Stimulated activated CD4-positive, alpha-beta T cell treated with anti-CD3 and anti-CD28 coated beads, Interleukin-2, amount 100 ng/mL, for 24 hours (primary cell): ENCODE measurements around the gene CADM1.
A peak's percentile ranks its signal among the peaks of the same experiment; 100 is the strongest.

ENCODE experiments used
- DNase-seq, 2 donors: peaks; one replicate each; pipeline ENCODE4 v3.0.0-alpha.2; 2020

The CADM1 gene

DNA sequence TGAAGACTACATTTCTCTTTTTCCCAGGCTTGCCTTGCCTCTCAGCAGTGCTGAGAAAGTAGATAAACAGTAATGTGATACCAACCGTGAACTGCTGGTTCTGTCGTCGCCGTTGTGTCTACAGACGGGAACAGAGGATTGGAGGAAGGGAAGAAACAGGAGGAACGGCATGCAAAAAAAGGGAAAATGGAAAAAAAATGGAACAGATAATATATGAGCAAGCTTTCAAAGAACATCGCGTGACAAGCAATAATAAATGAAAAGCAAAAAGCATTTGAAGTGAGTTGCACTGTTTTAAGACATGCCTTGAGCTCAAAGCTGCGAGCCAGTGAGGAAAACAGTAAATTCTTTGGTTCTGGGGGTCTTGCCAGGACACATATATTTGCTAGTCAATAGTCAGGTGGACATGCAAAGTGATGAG, 305.9 kb downstream of the CADM1 start:
- no peak for DNase-seq

DNA sequence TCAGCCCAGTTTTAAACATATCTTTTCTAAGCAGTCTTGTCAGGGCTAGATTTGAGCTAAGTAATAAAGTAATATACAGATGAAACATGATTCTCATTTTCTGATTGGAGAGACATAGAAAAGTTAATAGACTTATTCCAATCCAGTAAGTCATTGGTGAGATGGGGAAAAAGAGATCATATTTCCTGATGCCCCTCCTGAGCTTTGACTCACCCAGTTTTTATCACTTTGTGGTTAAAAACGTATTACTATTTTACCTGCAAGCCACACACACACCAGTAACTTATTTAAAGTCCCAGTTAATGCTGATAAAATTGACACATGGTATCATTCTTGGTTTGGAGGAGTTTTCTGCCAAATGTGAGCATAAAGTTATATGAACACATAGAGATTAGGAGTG, 306.8 kb downstream of the CADM1 start:
- no peak for DNase-seq

DNA sequence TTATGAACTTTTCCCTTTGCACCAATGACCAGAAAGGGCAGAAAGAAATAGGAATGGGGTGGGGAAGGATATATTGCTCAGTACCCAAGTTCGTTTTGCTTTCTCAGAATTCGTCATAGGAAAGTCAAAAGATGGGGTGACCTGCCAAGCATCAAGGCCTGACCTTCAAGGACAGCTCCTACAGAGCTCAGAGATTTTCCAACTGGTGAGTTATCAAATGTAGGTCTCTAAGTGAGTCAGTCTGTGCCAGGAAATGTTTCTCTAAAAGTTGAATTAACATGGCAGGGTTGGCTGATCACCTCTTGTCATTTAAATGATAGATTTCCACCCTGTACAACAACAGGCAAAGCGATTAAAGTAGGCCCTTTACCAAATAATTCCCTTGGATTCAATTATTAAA, 307.2 kb downstream of the CADM1 start:
- DNase-seq = no peak

GRCh38 chr11:115194802-115195110, 309.5 kb downstream of the CADM1 start:
- no peak for DNase-seq

GRCh38 chr11:115193914-115194801, 310.1 kb downstream of the CADM1 start:
- DNase-seq = no peak

DNA sequence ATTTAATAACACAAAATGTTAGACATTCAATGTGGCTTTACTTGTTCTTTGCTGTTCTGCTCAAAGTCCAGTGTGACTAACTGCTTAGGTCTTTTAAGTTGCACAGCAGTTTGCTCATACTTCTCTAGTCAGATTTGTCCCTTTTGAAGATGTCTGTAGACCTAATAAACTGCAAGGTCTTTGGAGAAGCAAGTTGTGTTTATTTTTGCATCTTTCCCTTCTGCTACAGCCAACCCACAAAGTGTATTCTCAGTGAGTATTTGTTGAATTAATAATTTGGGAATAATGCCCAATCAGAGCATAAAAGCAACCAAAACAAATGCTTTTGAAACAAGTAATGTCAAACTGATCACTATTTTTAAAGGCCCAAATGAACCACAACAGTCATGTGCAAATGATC, 312.5 kb downstream of the CADM1 start:
- DNase-seq = no peak

DNA sequence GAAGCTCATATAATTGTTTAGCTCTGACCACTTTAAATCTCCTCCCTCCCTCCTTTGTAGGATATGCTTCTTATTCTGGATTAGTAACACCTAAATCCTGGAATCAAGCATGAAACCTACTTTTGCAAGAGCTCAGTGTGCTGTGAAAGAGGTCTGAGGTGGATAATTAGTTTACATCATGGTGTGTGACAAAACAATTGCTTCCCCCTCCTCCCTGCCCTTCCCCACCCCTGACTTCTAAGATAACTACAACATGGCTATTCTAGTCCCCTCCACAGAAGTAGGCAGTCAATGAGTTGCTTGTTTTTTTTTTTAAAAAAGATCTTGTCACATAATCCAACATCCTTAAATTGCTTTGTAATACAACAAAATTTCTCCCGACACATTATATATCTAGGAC, 314.0 kb downstream of the CADM1 start:
- DNase-seq = no peak

- no peak for DNase-seq
Measured at GRCh38 chr11:115188898-115189278, 315.3 kb downstream of the CADM1 start.

DNA sequence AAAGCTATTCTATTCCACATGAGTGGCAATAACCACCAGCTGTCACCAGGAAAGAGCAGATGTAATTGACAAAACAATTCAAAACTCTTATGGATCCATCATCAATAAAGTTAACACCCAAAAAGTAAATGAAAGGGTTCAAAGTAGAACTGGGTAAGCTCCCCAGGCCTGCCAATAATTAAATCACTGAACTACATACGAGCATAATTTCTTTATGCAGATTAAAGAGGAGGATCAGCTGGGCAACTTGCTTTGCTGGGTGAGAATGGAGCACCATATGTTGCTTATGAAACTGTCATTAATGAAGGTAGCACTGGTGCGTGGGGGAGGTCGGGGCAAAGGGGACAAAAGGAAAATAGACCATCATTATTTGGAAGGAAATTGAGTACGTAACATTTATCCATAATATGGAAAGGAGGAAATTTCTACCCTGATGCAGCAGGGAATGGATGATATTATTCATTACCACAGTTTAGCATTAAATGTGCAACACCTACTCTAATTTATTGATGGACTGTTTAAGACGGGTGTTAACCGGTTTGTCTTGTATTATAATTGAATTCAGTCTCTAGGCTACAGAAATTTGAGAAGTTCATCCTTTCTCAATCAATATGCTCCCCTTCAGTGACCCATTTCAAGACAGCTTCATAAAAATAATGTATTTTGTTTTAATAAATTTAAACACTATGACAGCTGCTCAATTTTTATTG, 315.9 kb downstream of the CADM1 start:
- no peak for DNase-seq

- no peak for DNase-seq
Measured at GRCh38 chr11:115185931-115186330, 318.3 kb downstream of the CADM1 start.

- DNase-seq = no peak
Measured at GRCh38 chr11:115185507-115185906, 318.7 kb downstream of the CADM1 start.

DNA sequence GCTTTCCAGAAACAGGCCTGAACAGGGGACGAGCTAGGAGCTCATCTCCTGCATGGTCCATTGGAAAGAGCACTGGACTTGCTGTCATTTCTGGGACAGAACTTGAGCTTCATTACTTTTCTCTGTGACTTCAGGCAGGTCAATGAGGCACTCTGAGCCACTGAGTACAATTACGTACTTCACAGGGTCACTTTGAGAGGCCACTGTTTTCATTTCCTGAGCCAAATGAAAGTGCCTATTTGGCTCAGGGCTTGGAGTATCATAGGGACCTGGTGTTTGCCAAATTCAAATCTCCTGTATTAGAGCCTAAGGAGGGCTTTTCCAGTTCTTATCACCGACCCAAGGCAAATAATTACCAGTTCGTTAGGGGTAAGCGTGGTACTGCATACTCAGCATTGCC, 319.3 kb downstream of the CADM1 start:
- no peak for DNase-seq

DNA sequence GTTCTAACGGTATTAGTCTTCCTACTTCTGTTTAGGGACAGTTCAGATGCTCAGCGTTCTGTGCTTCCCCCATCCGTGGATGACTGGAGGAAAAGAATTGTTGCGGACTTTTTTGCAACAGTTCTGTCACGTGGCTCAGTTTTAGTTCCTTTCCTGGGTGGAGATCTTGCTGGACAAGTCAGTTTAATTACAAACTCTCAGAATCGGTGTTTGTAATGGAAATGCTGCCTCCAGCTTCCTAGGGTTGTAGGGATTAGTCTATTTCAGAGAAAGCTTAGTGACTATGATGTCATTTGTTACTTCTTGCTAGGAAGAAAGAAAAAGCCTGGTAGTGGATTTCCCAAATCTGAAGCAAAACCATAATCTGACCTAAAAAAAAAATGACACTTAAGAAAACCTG, 320.4 kb downstream of the CADM1 start:
- DNase-seq = no peak

DNA sequence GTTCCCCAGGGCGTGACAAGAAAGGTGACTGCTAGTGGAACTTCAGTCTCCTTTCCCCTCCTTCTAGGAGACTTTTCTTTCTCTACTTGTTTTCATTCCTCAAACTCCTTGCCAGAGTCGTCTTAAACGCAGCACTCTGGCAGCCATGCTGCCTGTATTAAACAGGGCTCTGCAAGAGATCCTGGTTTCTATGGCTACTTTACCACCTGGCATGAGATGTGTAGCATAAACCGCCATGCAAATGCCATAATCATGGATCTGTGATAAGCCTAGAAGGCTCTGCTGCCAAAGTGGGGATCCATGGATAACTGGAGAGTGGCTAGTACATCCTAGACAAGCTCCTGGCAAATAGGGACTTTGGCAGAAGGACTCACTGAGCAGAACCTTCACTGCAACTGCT, 321.1 kb downstream of the CADM1 start:
- no peak for DNase-seq

DNA sequence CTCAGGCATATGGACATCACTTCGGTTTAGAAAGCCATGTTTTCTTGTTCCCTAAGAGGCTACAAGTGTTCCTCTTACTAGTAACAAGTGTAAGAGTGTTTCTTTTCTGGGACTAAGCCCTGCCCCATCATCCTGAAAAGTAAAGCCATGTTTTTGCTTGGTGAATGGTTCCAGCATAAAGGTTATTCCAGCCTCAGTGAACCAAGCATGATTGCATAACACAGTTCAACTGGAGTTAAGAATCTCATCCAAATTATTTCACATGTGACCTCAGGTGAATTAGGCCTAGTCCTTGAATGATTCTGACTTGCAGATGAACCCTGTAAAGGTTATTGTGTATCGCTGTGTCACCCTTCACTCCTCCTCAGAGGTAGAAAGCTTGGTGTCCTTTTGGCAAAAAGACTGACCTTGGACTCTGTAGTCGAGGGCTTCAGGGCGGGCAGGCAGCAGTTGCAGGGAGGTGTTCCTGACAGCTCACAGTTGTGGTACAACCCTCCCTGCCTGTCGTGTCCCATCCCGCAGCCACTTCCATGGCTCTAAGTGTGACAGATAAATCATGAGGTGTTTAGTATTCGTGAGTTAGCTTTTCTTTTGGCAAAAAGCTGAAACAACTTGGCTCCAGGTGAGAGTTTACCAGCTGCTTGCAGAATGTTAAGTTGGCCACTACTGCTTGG, 321.8 kb downstream of the CADM1 start:
- DNase-seq = no peak

DNA sequence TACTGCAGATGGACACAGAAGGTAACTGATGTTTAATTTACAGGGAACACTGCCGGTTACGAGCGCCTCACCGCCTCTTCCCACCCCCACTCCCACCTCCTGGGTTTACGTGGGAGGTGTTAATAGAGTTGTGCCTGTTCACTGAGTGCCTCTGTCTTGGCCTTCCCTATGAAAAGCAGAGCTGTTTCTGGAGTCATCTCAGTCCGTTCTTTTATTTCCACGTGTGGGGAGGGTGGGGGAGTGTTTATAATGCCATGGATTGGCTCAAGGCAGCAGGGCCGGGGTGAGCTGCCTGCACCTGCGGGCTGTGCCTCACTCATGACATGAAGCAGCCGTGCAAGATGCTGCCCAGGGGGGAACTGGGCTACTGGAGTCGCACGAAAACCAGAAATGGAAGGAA, 322.7 kb downstream of the CADM1 start:
- DNase-seq = no peak

DNA sequence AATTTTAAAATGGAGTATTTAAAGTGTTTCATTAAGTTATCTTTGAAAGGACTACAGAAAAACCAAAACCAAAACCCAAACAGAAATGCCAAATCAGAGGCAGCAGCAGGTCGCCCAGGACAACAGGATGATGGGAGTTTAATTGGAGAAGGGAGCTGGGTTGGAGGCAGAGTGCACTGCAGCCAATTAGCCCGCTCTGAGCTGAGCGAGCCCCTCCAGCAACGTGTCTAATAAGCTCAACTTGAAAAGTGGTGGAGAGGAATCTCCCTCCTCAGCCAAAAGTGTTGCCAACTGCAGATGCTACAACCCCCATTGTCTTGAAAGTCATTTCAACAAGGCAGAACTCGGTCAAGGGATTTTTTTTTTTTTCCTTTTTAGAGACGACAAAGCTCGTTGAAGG, 323.9 kb downstream of the CADM1 start:
- no peak for DNase-seq

GRCh38 chr11:115179636-115180035, 324.6 kb downstream of the CADM1 start:
- DNase-seq = no peak

GRCh38 chr11:115178705-115179104, 325.5 kb downstream of the CADM1 start:
- no peak for DNase-seq

- DNase-seq = no peak
Measured at GRCh38 chr11:115173136-115173535, 331.1 kb downstream of the CADM1 start.

- peak in 1 of 2 donors; percentile 34 for DNase-seq
Measured at GRCh38 chr11:115170133-115170815, 333.9 kb downstream of the CADM1 start.

DNA sequence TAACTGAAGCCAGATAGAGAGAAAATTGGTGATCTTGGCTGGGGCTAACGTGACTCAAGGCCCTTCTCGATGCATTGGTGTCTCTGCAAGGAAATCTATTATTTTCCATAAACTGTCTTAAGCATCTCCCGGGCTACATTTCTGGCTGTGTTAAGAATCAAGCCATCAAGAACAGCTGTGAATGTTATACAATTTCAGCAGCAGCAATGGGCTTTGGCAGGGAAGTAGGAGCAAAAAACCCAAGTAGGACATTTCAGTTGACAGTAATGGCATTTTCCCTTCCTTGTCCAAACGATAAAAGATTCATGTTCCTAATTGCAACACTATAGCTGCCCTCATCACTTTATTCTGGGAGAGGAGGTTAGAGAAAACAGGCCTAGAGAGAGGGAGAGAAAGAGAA, 335.0 kb downstream of the CADM1 start:
- DNase-seq = no peak

DNA sequence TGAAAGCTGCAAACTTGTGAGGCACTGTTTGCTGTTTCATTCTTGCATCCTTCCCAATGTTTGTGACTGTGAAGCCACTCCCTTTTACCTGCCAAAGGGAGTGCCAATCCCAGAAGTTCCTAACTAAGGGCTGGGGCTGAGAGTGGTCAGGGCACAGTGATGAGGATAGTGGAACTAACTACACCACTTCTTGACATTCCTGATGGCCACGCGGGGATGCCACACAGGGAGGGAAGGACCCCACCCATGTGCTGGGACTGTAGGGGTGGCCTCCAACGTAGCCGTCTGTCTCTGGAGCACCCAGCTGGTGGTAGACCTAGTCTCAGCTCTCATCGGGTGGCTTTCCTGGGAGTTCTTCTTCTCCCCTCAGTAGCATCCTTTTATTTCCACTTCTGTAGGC, 335.5 kb downstream of the CADM1 start:
- DNase-seq = no peak
